ENCODE results near the gene BICD2. TPM values are rescaled to one million over a fixed set of nuclear protein-coding genes. Genes with fewer than 3 reads are reported as not detected.

Gene BICD2
- polyA plus RNA-seq, 1 donor from 2014 or later: 22.4 TPM

DNA sequence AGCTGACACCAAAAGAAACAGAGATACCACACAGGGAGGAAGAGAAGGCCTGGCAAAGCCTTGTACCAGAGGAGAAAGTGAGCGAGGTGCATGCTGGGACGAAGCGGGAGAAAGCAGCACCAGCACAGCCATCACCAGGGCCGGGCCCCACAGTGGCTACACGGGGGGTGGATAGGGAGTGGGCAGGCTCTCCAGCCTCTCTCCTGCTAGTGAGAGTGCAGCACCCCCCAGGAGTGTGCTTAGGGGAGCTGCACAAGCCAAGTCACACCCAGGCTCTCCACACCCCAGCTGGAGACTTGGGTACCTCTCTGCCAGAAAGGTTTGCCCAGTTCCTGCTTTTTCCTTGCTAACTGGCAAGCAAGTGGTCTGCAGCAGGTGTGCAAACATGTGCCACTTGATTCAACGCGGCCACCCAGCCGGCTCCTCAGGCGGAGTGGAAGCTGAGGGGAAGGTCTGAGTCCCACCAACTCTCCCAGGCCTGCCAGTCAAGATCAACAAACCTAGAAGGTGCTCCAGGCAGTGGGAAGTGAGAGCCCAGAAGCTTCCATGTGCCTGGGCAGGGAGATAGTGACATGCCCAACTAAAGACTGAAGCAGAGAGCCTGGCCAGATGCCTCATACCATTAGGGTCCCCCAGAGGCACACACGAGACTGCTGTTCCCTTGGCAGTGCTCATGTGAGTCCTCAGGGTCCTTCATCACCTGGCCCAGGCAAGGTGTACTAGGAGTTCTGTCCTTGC lies 39.9 kb downstream of the BICD2 start:
- Histone ChIP-seq H3K27ac (ENCODE audit: low read length) (no peak overlapping the region), H3K27me3 (ENCODE audit: insufficient read depth, low read depth, low read length) (no peaks in the 10 kb centered on the region), H3K9ac (ENCODE audit: low read length) (no peak overlapping the region), H2AFZ (ENCODE audit: low read depth, low read length) (no peak overlapping the region), H3K4me3 (ENCODE audit: low read length) (no peak overlapping the region), H3K79me2 (replicated peaks; ENCODE audit: insufficient read depth, low read length) (no peaks in the 10 kb centered on the region), H4K20me1 (ENCODE audit: insufficient read depth) (no peaks in the 10 kb centered on the region), H3K4me2 (ENCODE audit: low read length) (no peak overlapping the region), H3F3A (ENCODE audit: insufficient read depth, low read length, poor library complexity, severe bottlenecking) (no peaks in the 10 kb centered on the region), H3K9me3 (ENCODE audit: low read length) (no peaks in the 10 kb centered on the region), H3K9me2 (ENCODE audit: insufficient read depth, low read length) (no peaks in the 10 kb centered on the region), H3K36me3 (ENCODE audit: insufficient read depth, low read length) (no peaks in the 10 kb centered on the region)
- TF ChIP-seq RAD21 (conservative IDR thresholded peaks at IDR 0.05) (no peak), SMC3 (conservative IDR thresholded peaks at IDR 0.05; ENCODE audit: poor library complexity) (no peak), POLR2AphosphoS5 (IDR thresholded peaks at IDR 0.05) (no peak), REST (IDR thresholded peaks at IDR 0.05; ENCODE audit: borderline replicate concordance) (no peak), EZH2 (IDR thresholded peaks at IDR 0.05; ENCODE audit: borderline replicate concordance, insufficient read depth, low read length, poor library complexity, severe bottlenecking) (no peak), EP300 (conservative IDR thresholded peaks at IDR 0.05; ENCODE audit: poor library complexity, severe bottlenecking) (no peak), TAF1 (IDR thresholded peaks at IDR 0.05; ENCODE audit: low read depth) (no peak), MXI1 (conservative IDR thresholded peaks at IDR 0.05; ENCODE audit: poor library complexity, severe bottlenecking) (no peak)
- TF ChIP-seq, protein P1, sequence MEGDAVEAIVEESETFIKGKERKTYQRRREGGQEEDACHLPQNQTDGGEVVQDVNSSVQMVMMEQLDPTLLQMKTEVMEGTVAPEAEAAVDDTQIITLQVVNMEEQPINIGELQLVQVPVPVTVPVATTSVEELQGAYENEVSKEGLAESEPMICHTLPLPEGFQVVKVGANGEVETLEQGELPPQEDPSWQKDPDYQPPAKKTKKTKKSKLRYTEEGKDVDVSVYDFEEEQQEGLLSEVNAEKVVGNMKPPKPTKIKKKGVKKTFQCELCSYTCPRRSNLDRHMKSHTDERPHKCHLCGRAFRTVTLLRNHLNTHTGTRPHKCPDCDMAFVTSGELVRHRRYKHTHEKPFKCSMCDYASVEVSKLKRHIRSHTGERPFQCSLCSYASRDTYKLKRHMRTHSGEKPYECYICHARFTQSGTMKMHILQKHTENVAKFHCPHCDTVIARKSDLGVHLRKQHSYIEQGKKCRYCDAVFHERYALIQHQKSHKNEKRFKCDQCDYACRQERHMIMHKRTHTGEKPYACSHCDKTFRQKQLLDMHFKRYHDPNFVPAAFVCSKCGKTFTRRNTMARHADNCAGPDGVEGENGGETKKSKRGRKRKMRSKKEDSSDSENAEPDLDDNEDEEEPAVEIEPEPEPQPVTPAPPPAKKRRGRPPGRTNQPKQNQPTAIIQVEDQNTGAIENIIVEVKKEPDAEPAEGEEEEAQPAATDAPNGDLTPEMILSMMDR (IDR thresholded peaks at IDR 0.05; ENCODE audit: poor library complexity, severe bottlenecking): no peak

DNA sequence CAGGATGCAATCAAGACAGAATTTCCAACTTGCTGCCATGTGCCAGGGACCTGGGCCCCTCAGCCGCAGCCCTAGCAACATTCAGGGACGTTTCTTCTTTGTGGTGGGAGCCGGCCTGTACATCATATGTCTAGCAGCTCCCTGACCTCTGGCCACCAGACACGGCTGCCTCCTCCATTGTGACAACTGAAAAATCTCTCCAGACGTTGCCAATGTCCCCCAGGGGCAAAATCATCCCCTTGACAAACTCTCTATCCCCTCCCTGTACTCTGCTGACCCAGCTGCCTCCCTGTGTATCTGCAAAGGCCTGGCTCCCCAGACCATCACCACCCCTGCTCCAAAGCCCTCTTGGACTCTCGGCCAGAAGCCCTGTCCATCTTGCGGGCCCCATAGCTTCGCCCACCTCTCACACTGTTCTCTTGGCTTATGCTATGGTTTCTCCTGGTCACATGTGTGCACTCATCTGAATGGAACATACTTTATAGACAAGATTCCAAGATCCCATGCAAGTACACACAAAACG lies 40.8 kb downstream of the BICD2 start:
- Histone ChIP-seq H3K27me3 (ENCODE audit: insufficient read depth, low read depth, low read length) (no peaks in the 10 kb centered on the region), H4K20me1 (ENCODE audit: insufficient read depth) (no peaks in the 10 kb centered on the region), H3K79me2 (replicated peaks; ENCODE audit: insufficient read depth, low read length) (no peaks in the 10 kb centered on the region), H3K9me3 (ENCODE audit: low read length) (no peaks in the 10 kb centered on the region), H3F3A (ENCODE audit: insufficient read depth, low read length, poor library complexity, severe bottlenecking) (no peaks in the 10 kb centered on the region), H3K4me2 (ENCODE audit: low read length) (no peak overlapping the region), H3K27ac (ENCODE audit: low read length) (no peak overlapping the region), H3K9ac (ENCODE audit: low read length) (no peak overlapping the region), H3K9me2 (ENCODE audit: insufficient read depth, low read length) (no peaks in the 10 kb centered on the region), H2AFZ (ENCODE audit: low read depth, low read length) (no peak overlapping the region), H3K4me3 (ENCODE audit: low read length) (no peak overlapping the region), H3K36me3 (ENCODE audit: insufficient read depth, low read length) (no peaks in the 10 kb centered on the region)
- TF ChIP-seq EZH2 (IDR thresholded peaks at IDR 0.05; ENCODE audit: borderline replicate concordance, insufficient read depth, low read length, poor library complexity, severe bottlenecking) (no peak), SMC3 (conservative IDR thresholded peaks at IDR 0.05; ENCODE audit: poor library complexity) (no peak), EP300 (conservative IDR thresholded peaks at IDR 0.05; ENCODE audit: poor library complexity, severe bottlenecking) (no peak), POLR2AphosphoS5 (IDR thresholded peaks at IDR 0.05) (no peak), TAF1 (IDR thresholded peaks at IDR 0.05; ENCODE audit: low read depth) (no peak), REST (IDR thresholded peaks at IDR 0.05; ENCODE audit: borderline replicate concordance) (no peak)
- TF ChIP-seq, protein P1 (IDR thresholded peaks at IDR 0.05; ENCODE audit: poor library complexity, severe bottlenecking): no peak

Data from neural cell (in vitro differentiated cells).